ENCODE measurements around the gene BCL11A.

The BCL11A gene

DNA sequence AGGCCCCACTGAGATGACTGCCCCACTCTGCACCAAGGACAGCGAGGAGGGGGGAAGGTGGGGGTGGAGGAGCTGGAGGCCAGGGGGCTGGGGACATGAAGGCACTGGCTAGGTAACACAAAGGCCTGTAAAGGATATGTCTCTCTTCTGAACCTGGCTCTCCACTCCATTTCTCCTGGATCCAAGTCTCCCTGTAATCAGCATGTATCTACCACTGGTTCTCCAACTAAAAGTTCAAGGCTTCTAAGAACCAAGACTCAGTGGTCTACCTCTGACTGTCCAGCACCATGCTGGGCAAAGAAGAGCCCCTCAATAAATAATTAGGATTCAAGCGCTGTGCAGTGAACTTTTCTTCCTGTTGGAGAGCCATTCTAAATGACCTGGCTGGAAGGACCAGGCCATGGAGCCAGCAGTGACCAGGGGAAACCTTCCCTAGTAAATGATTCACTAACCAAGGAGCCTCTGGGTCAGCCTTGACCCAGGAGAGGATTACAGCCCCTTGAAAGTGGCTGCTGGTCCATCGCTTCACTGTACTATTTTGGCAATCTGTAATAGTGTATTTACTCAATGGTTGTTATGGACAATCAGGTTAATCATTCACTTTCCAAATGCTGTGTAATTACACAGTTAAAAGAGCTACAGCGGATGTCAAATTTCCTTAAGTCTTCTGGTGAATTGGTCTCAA is 73.2 kb downstream of the BCL11A start:
- no peak for DNase-seq

- DNase-seq = no peak
These were observed 74.0 kb downstream of the BCL11A start for GRCh38 chr2:60479226-60480088.

DNA sequence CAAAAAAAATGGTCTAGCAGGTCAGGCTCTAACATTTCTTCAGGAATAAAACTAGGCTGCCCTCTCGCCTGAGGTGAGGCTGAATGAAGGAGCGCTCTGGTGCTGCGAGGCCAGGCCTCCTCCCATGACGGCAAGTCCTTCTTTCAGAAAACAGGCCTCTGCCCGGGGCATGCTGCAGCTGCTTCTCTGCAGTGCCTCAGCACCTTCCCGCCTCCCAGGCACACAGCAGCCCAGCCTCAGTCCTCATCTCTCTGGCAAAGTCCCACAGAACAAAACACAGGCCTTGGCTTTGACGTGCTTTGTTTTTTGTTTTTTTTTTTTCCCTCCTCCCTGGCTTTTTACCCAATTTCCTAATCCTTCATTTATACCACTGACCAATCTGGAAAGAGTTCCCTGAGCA is 74.8 kb downstream of the BCL11A start:
- DNase-seq = no peak

GRCh38 chr2:60476206-60476954 is 77.1 kb downstream of the BCL11A start:
- no peak for DNase-seq

DNA sequence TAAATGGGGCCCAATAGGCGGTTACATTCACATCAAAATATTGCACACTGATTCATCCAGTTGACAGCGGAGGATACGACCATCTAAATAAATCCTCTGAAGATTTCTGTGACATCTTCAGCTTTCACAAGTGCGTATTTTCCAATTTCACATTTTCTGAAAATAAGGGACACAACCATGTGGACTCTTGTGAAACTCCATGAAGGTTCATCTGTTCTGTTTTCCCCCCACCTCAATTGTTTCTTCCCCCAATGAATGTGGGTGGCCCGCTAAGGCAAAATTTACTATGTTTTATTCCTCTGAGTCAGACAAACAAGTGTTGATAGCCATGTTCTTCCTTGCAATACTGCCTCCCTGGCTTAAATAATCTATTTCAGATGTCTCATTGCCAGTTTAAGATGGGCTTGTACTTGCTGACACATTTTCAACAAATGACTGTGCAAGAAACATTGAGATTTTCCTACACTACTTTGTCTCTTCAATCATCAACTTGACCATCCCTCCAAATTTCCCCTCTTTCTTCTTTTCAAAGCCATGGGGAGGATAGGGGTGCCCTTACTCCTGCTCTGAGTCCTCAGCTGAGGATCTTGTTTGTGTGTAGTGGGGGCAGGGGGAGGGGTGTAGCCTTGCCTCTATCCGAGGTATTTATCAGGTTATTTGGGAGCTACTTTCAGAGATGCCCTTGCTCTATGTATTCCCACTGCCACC is 78.2 kb downstream of the BCL11A start:
- no peak for DNase-seq

GRCh38 chr2:60474301-60474700 is 79.2 kb downstream of the BCL11A start:
- no peak for DNase-seq

DNA sequence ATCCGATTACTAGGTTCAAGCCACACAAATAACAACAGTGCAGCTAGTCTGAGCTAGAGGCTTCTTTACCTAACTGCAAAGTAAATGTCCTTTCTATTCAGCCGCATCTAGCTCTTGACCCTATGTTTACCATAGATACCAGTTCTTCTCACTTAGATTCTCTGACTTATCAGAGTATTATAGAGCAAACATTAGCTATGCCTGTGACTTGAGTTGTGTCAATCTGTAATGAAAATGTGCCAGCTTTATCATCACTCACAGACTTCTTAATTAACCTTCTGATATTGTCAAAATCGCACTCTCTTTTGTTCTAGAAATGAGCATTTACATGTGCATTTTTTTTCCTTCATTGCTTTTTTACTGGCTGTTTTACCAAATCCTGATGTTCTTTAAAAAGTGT is 79.9 kb downstream of the BCL11A start:
- DNase-seq = no peak

DNA sequence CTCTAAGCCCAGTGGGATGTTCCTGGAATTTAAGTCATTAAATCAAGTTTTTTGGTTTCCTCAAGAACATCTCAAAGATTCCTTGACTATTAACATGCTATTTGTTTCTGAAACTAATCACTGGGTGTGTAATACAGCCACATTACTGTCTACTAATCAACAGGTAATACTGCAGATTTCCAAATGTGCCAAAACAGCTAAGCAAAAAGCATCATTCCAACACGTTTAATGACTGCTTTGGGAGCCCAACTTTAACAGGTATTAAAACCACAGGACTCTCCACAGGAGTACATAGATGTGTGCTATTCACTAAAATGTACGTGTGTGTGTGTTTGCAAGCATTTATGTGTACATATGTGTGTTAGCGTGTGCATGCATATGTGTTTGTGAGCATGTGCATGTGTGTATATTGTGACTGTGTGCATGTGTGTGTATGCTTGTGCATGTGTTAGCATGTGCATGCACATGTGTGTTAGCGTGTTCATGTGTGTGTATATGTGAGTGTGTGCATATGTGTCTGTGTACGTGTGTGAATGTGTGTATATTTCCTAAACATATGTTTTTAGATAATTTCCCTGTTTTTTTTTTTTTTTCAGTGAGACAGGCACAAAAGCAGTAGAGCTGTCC is 80.7 kb downstream of the BCL11A start:
- no peak for DNase-seq

- DNase-seq = no peak
These were observed 81.4 kb downstream of the BCL11A start for GRCh38 chr2:60472041-60472440.

- DNase-seq = no peak
These were observed 83.1 kb downstream of the BCL11A start for GRCh38 chr2:60470340-60470739.

- DNase-seq = no peak
These were observed 83.7 kb downstream of the BCL11A start for GRCh38 chr2:60469536-60470317.

GRCh38 chr2:60468382-60469085 is 84.9 kb downstream of the BCL11A start:
- no peak for DNase-seq

- DNase-seq = no peak
These were observed 87.2 kb downstream of the BCL11A start for GRCh38 chr2:60466161-60466702.

DNA sequence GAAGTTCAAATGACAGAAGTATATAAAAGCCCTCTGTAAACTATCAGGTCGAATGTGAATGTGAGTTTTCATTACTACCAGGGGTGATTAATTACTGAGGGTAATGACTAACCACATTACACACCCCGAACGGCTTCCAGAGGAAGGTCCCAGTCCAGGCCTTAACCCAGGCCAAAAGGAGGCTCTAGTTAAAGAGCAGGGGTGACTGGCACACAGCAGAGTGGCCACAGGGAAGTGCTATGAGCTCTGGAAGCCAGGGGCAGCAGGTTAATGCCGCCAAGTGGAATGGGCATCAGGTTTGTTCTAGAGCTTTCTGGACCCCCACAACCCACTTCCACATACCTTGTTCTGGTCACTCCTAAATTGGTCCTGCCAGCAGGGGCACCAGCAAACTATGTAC is 87.7 kb downstream of the BCL11A start:
- no peak for DNase-seq

DNA sequence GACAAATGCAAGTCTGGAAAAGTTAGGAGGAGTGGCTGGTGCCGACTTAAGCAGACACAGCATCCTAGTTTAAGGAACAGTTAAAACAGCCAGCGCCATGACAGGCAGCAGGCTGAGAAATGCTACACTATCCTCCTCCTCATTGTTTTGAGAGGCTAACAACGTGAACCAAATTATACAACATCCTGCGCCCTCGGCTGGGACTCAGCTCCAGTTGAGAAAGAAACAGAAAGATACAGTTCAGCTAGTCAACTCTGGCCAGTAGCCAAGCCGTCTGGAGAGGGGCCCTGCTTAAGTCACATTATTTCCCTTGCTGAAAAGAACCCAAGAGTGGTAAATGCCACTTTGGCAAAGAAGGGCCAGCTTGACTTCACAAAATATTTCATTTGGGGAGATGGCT is 90.2 kb downstream of the BCL11A start:
- no peak for DNase-seq

GRCh38 chr2:60461421-60462108 is 91.9 kb downstream of the BCL11A start:
- no peak for DNase-seq

DNA sequence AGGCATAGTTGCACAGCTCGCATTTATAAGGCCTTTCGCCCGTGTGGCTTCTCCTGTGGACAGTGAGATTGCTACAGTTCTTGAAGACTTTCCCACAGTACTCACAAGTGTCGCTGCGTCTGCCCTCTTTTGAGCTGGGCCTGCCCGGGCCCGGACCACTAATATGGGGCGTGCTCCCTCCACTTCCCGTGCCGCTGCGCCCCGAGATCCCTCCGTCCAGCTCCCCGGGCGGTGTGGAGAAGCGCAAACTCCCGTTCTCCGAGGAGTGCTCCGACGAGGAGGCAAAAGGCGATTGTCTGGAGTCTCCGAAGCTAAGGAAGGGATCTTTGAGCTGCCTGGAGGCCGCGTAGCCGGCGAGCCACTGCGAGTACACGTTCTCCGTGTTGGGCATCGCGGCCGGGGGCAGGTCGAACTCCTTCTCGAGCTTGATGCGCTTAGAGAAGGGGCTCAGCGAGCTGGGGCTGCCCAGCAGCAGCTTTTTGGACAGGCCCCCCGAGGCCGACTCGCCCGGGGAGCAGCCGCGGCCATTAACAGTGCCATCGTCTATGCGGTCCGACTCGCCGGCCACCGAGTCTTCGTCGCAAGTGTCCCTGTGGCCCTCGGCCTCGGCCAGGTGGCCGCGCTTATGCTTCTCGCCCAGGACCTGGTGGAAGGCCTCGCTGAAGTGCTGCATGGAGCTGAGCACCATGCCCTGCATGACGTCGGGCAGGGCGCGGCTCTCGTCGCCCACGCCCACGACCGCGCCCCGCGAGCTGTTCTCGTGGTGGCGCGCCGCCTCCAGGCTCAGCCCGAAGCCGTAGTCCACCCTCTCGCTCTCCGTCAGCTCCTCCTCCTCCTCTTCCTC is 92.7 kb downstream of the BCL11A start:
- DNase-seq = no peak

DNA sequence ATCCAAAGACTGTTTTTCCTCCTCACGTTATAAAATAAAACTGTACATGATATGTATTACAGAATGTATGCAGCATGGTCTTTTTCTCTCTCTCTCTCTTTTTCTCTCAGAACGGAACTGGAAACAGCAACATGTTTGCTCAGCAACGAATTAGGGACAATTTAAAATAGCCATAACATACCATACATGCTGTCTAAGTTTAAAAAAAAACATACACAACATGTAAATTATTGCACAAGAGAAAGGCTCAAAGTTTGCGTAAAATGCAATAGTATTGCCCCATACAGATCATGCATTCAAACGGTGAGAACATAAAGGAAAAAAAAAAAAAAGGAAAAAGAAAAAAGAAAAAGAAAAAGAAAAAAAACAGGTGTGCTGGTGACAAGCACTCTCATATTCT is 93.6 kb downstream of the BCL11A start:
- no peak for DNase-seq

DNA sequence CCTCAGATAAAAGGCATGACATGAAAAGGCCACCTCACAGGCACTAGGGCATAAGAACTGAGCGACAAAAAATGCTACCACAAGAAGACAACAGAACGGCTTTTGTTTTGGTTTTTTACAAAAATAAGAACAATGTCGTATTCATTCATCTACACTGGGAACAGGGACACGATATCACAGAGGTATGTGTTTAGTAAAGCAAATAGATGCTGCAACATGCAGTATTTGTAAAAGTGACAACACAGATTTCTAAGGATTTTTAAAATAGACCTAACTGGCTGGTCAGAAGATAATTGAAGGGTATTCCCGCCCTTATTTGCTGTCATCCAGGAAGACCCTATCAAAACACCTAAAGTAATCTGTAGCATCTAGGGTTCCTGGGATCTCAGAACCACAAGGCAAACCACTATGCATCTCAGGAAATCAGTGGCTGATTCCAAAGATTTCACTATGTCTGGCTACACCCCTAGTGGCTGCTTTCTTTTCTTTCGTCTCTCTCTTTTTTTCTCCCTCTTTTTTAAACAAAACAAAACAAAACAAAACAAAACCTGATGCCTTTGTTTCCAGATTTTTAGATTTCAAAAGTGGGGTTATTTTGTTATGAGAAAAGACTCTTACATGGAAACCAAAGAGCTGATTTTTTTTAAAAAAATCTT is 97.2 kb downstream of the BCL11A start:
- no peak for DNase-seq

All from GDM1 (cell line).